Astrocyte (in vitro differentiated cells and primary cell): ENCODE results near the gene CCDC40.

ENCODE experiments used
- EZH2 ChIP-seq: IDR thresholded peaks from 2 replicates; pipeline ENCODE4 v1.6.1; 2012; ENCODE audit warnings: mild to moderate bottlenecking, low read length, inconsistent platforms; ENCODE audit not compliant: insufficient read depth
- TF ChIP-seq, protein P1 (sequence below): IDR thresholded peaks from 2 replicates; pipeline ENCODE4 v1.5.1; 2011; ENCODE audit warnings: low read depth, mild to moderate bottlenecking, inconsistent platforms, low read length, moderate library complexity; ENCODE audit not compliant: insufficient read depth

DNA sequence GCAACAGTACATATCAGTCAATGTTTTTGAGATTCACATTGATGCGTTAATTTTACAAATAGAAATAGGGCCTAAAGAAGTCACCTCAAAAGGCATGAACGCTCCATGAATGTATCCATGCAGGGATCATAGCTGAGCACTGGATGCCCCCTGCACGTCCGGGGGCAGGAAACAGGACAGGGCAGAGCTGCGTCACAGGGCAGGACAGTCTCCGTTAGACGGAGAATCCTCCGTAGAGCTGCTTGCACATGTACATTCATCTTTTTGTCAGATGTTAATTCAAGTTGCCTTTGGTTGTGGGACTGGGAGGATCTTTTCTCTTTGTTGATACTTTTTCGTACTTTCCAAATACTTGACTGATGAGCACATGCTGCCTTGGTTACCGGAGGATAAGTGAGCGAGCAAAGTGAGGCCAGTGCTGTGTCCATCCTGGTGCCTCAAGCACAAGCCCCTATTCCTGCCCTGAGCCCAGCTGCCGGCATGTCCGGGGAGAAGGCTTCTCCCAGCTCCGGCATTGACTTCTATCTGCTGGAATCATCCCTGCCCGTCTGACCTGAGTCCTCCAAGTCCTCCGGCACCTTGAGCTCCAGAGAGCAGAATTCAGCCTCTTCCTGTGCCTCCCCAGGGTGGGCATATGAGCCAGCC lies 80.0 kb downstream of the CCDC40 start:
- TF ChIP-seq, protein P1, sequence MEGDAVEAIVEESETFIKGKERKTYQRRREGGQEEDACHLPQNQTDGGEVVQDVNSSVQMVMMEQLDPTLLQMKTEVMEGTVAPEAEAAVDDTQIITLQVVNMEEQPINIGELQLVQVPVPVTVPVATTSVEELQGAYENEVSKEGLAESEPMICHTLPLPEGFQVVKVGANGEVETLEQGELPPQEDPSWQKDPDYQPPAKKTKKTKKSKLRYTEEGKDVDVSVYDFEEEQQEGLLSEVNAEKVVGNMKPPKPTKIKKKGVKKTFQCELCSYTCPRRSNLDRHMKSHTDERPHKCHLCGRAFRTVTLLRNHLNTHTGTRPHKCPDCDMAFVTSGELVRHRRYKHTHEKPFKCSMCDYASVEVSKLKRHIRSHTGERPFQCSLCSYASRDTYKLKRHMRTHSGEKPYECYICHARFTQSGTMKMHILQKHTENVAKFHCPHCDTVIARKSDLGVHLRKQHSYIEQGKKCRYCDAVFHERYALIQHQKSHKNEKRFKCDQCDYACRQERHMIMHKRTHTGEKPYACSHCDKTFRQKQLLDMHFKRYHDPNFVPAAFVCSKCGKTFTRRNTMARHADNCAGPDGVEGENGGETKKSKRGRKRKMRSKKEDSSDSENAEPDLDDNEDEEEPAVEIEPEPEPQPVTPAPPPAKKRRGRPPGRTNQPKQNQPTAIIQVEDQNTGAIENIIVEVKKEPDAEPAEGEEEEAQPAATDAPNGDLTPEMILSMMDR = no peak
- no peak for TF ChIP-seq EZH2
